SK-N-SH (cell line): ENCODE data around the gene EPB41L1.

Source experiments
- CHD2 ChIP-seq: fragments of 150-350 bp; IDR thresholded peaks from 2 replicates; pipeline ENCODE4 v1.6.1; 2018; ENCODE audit warnings: low read length; ENCODE audit not compliant: partially characterized antibody
- CTCF ChIP-seq: fragments of 200-600 bp; sonication (generic); IDR thresholded peaks from 2 replicates; pipeline ENCODE4 v1.6.1; 2017; ENCODE audit warnings: antibody characterized with exemption, mild to moderate bottlenecking, moderate library complexity

GRCh38 chr20:36121981-36122930, 32.3 kb upstream of the EPB41L1 start:
- TF ChIP-seq CTCF (no peak), CHD2 (no peak)
